OCI-LY3 (cell line): ENCODE results near the gene ZSCAN5C.

Experiments
- H2AFZ ChIP-seq: fragments of 200-600, 300-600 bp; shearing (Covaris generic); 2 replicates; pipeline ENCODE4 v1.6.0; 2014; ENCODE audit warnings: antibody characterized with exemption, low read depth, low read length
- H3K27ac ChIP-seq: fragments of 200-600, 300-600 bp; sonication (generic); 2 replicates; pipeline ENCODE4 v1.5.1; 2014; ENCODE audit warnings: mild to moderate bottlenecking, low read length, moderate library complexity, mixed read lengths
- H3K27me3 ChIP-seq: fragments of 200-600, 300-600 bp; sonication (generic); 2 replicates; pipeline ENCODE4 v1.6.1; 2014; ENCODE audit warnings: low read depth, low read length, mixed read lengths
- H3K36me3 ChIP-seq: fragments of 200-600, 300-600 bp; sonication (generic); replicated peaks from 2 replicates; pipeline ENCODE3; 2014; ENCODE audit warnings: low read depth, low read length, mixed read lengths
- H3K4me1 ChIP-seq: fragments of 300-600, 200-600 bp; sonication (generic); 2 replicates; pipeline ENCODE4 v1.6.1; 2014; ENCODE audit warnings: low read length, mixed read lengths
- H3K4me2 ChIP-seq: fragments of 200-600, 300-600 bp; sonication (generic); 2 replicates; pipeline ENCODE4 v1.6.1; 2014; ENCODE audit warnings: low read length, mixed read lengths
- H3K4me3 ChIP-seq: fragments of 300-600, 200-600 bp; sonication (generic); 2 replicates; pipeline ENCODE4 v1.5.1; 2014; ENCODE audit warnings: antibody characterized with exemption, mild to moderate bottlenecking, low read length, moderate library complexity
- H3K79me2 ChIP-seq: fragments of 300-600, 200-600 bp; shearing (Covaris generic); 2 replicates; pipeline ENCODE4 v1.6.1; 2014; ENCODE audit warnings: mild to moderate bottlenecking, low read length, mixed read lengths
- H3K9ac ChIP-seq: fragments of 300-600, 200-600 bp; shearing (Covaris generic); 2 replicates; pipeline ENCODE4 v1.6.0; 2014; ENCODE audit warnings: mild to moderate bottlenecking, low read length, moderate library complexity
- H3K9me3 ChIP-seq: fragments of 200-600, 300-600 bp; shearing (Covaris generic); 2 replicates; pipeline ENCODE4 v1.6.1; 2014; ENCODE audit warnings: low read length, mixed read lengths; ENCODE audit not compliant: insufficient read depth
- H4K20me1 ChIP-seq: fragments of 200-600, 300-600 bp; sonication (generic); 2 replicates; pipeline ENCODE4 v1.6.1; 2016; ENCODE audit warnings: low read length, mixed read lengths; ENCODE audit not compliant: insufficient read depth
- EZH2phosphoT487 ChIP-seq: fragments of 200-600 bp; shearing (Covaris generic); IDR thresholded peaks from 2 replicates; pipeline ENCODE4 v1.6.1; 2018; ENCODE audit warnings: antibody characterized with exemption, mixed run types, low read depth
- TF ChIP-seq, protein P1 (sequence below): fragments of 200-600, 300-600 bp; sonication (generic); IDR thresholded peaks from 2 replicates; pipeline ENCODE4 v1.5.1; 2014; ENCODE audit warnings: antibody characterized with exemption, low read length, low read depth

ZSCAN5C gene

GRCh38 chr19:56161534-56161933 lies 40.5 kb upstream of the ZSCAN5C start:
- no peaks in the 10 kb centered on the region for H3K27me3 ChIP-seq
- peaks cover 5% of the 10 kb centered on the region; the same call in 1 of the 2 replicates for H3K4me1 ChIP-seq
- no peak overlapping the region for H3K4me2 ChIP-seq
- H3K9me3 ChIP-seq = no peaks in the 10 kb centered on the region
- H3K9ac ChIP-seq = no peak overlapping the region
- H3K36me3 ChIP-seq = peaks cover 49% of the 10 kb centered on the region
- H3K4me3 ChIP-seq = no peak overlapping the region
- H3K79me2 ChIP-seq = no peaks in the 10 kb centered on the region
- no peaks in the 10 kb centered on the region for H4K20me1 ChIP-seq
- H3K27ac ChIP-seq = no peak overlapping the region
- H2AFZ ChIP-seq = no peak overlapping the region
- TF ChIP-seq EZH2phosphoT487 = no peak
- TF ChIP-seq, protein P1, sequence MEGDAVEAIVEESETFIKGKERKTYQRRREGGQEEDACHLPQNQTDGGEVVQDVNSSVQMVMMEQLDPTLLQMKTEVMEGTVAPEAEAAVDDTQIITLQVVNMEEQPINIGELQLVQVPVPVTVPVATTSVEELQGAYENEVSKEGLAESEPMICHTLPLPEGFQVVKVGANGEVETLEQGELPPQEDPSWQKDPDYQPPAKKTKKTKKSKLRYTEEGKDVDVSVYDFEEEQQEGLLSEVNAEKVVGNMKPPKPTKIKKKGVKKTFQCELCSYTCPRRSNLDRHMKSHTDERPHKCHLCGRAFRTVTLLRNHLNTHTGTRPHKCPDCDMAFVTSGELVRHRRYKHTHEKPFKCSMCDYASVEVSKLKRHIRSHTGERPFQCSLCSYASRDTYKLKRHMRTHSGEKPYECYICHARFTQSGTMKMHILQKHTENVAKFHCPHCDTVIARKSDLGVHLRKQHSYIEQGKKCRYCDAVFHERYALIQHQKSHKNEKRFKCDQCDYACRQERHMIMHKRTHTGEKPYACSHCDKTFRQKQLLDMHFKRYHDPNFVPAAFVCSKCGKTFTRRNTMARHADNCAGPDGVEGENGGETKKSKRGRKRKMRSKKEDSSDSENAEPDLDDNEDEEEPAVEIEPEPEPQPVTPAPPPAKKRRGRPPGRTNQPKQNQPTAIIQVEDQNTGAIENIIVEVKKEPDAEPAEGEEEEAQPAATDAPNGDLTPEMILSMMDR = no peak

DNA sequence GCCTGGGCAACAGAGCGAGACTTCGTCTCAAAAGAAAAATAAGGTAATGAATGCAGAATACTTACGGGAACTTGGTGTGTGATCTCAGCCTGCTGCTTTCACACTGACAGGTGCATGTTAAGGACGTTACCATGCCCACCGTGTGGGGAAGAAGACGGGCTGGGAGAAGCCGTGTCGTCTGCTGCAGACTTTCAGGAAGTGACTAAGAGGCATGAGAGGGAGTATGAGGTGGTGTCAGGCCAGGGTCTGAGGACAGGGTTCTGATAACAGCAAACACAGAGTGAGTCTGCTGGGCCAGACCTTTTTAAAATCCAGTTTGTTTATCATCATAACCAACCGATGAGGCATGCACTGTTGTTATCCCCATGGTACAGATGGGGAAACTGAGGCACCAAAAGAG lies 39.8 kb upstream of the ZSCAN5C start:
- peaks cover 5% of the 10 kb centered on the region; the same call in 1 of the 2 replicates for H3K4me1 ChIP-seq
- H3K27me3 ChIP-seq = no peaks in the 10 kb centered on the region
- no peak overlapping the region for H2AFZ ChIP-seq
- H4K20me1 ChIP-seq = no peaks in the 10 kb centered on the region
- TF ChIP-seq, protein P1 = no peak
- no peak overlapping the region for H3K27ac ChIP-seq
- H3K79me2 ChIP-seq = no peaks in the 10 kb centered on the region
- no peak overlapping the region for H3K4me2 ChIP-seq
- H3K9me3 ChIP-seq = no peaks in the 10 kb centered on the region
- no peak overlapping the region for H3K4me3 ChIP-seq
- H3K9ac ChIP-seq = no peak overlapping the region
- H3K36me3 ChIP-seq = peaks cover 43% of the 10 kb centered on the region

DNA sequence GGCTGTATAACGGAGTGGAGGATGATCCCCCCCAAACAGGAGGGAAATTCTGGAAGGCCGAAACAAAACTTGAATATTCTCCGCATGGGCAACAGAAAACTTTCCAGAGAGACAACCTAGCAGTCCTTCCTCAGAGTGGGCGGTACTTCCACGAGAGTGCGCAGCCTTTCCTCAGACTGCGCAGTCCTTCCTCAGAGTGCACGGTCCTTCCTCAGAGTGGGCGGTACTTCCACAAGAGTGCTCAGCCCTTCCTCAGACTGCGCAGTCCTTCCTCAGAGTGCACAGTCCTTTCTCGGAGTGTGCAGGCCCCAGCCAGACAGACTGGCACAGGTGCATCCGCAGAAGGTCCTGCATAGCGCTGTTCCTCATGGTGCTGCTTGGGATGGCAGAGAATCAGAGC lies 39.0 kb upstream of the ZSCAN5C start:
- Histone ChIP-seq H3K4me3 (no peak overlapping the region), H2AFZ (no peak overlapping the region), H3K27me3 (no peaks in the 10 kb centered on the region), H3K27ac (no peak overlapping the region), H3K79me2 (no peaks in the 10 kb centered on the region), H3K9me3 (no peaks in the 10 kb centered on the region), H3K36me3 (peaks cover 36% of the 10 kb centered on the region), H3K4me2 (no peak overlapping the region), H3K9ac (no peak overlapping the region), H3K4me1 (peaks cover 5% of the 10 kb centered on the region; the same call in 1 of the 2 replicates), H4K20me1 (no peaks in the 10 kb centered on the region)
- TF ChIP-seq, protein P1 = no peak
- no peak for TF ChIP-seq EZH2phosphoT487

DNA sequence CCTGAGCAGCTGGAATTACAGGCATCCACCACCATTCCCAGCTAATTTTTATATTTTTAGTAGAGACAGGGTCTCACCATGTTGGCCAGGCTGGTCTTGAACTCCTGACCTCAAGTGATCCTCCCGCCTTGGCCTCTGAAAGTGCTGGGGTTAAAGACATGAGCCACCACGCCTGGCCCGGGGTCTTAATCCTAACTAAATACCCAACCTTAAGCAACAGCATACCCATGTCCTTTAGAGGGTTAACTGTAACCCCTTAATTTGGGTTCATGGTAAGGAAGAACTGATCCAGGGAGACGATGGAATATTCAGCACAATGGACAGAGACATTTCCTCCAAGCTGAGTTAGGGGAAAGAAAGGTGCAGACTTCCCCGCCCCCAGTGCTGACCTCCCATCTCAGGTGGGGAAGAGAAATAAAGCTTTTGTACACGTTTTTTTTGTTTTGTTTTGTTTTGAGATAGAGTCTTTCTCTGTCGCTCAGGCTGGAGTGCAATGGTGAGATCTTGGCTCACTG lies 35.0 kb upstream of the ZSCAN5C start:
- H2AFZ ChIP-seq = no peak overlapping the region
- no peak overlapping the region for H3K4me3 ChIP-seq
- H3K9ac ChIP-seq = no peak overlapping the region
- H3K27ac ChIP-seq = no peak overlapping the region
- H3K79me2 ChIP-seq = no peaks in the 10 kb centered on the region
- no peaks in the 10 kb centered on the region for H3K9me3 ChIP-seq
- TF ChIP-seq, protein P1 = no peak
- TF ChIP-seq EZH2phosphoT487 = no peak
- H4K20me1 ChIP-seq = no peaks in the 10 kb centered on the region
- peaks cover 9% of the 10 kb centered on the region for H3K4me1 ChIP-seq
- H3K36me3 ChIP-seq = peaks cover 4% of the 10 kb centered on the region
- H3K27me3 ChIP-seq = peaks cover 5% of the 10 kb centered on the region; the same call in 1 of the 2 replicates
- H3K4me2 ChIP-seq = no peak overlapping the region
